ENCODE data around the gene FAP.

The FAP gene

DNA sequence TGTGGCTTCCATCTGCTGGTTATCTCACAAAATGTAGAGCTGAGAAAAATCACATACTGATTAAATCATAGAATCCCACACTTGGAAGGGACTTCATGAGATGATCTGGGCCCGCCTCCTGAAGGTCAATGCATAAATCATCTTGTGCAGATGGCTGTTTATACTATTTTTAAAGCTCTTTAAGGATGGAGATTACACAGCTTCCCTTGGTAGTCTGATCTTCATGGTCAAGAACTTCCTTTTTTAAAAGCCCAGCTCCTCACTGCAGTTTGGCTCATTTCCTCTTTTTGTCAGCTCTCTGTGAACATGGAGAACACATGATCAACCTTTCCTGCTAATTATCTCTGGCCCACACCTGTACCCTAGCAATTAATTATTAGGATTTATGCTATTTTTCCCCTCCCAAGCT lies 117.1 kb downstream of the FAP start:
- no peak for DNase-seq (ENCODE audit: low spot score)

GRCh38 chr2:162125138-162125537 lies 118.1 kb downstream of the FAP start:
- no peak for DNase-seq (ENCODE audit: low spot score)

DNA sequence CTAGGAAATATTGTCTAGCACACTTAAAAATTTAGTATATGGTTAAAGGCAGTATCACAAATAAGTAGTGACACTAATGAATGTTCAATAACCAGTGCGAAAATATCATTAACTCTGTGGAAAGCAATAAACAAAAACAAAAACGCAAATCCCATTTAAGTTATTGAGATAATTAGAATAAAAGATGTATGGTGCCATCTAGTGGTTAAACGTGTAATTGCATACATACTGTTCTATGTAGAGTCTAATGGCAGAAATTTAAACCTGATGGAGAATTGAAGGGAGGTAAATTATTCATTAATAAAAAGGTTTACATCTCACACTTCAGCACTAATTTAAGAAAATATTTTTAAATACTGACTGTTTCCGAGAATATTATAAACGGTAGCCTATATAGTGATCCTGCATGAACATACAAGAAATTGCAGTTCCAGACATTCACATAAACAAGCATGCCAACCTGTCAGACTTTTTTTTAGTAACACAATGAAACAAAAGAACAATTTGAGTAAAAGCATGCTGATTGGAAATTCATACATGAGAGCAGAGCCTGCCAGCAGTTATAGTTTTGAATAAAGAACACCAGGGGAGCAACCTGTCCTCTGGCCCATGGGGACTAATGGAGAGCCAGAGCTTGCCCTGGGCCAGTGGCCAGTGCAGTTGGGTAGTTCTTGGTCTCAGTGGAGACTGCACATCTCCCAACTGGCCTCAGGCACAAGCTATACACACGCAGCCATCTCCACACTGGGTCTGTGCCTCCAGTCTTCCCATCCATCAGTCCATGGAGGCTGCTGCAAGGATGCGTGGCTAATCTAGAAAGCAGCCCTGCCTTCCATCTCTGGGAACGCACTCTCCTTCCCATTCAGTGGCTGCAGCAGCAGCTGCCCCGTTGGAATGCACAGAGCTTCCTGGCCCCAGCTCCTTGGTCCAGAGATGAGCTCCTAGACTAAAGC lies 119.2 kb downstream of the FAP start:
- peak; percentile 36 for DNase-seq (ENCODE audit: low spot score)

Data from SW480 (cell line).